ENCODE results near the gene INCENP. TPM values are rescaled to one million over a fixed set of nuclear protein-coding genes. Genes with fewer than 3 reads are reported as not detected.
"Not testable (repeated sequence)": the region's sequence is repeated elsewhere in the genome, so short reads cannot be mapped to it uniquely, and the experiment has no call there.

INCENP gene
- 36.8 and 48.8 TPM in 2 replicates for total RNA-seq (2014; rRNA removed; shearing (Covaris generic); ENCODE audit: low replicate concordance)

GRCh38 chr11:62123669-62124185, at the start of gene INCENP:
Gene INCENP, plus strand, starts transcription at chr11:62124011. Its CDS starts 4,151 bp downstream, at chr11:62128162.
- H3K9me3 ChIP-seq (ENCODE audit: low read length) = no peaks in the 10 kb centered on the region
- no peaks in the 10 kb centered on the region for H3K27me3 ChIP-seq (ENCODE audit: low read length)
- peak within 1 kb of the TSS; percentile 91 for H3K4me2 ChIP-seq (ENCODE audit: low read depth, low read length, poor library complexity, severe bottlenecking)
- H2AFZ ChIP-seq (ENCODE audit: low read length) = peak within 1 kb of the TSS; percentile 81
- peak within 1 kb of the TSS; percentile 91 for H3K9ac ChIP-seq (ENCODE audit: low read length)
- no peaks in the 10 kb centered on the region for H3K9me2 ChIP-seq (replicated peaks; ENCODE audit: insufficient read depth, low read length)
- H3K79me2 ChIP-seq (ENCODE audit: low read length) = peaks cover 49% of the 10 kb centered on the region
- H3K27ac ChIP-seq (ENCODE audit: low read length) = peak within 1 kb of the TSS; percentile 51; the same call in 1 of the 2 replicates
- no peaks in the 10 kb centered on the region; the same call in 1 of the 2 replicates for H3K36me3 ChIP-seq (ENCODE audit: insufficient read depth, low read length)
- DNase-seq = peak; percentile 99
- peaks cover 18% of the 10 kb centered on the region; the same call in 1 of the 2 replicates for H4K20me1 ChIP-seq (ENCODE audit: insufficient read depth, low read depth, low read length)
- peak within 1 kb of the TSS; percentile 82 for H3K4me3 ChIP-seq (ENCODE audit: low read length)
- H3K4me1 ChIP-seq (ENCODE audit: low read length) = peaks cover 26% of the 10 kb centered on the region

DNA sequence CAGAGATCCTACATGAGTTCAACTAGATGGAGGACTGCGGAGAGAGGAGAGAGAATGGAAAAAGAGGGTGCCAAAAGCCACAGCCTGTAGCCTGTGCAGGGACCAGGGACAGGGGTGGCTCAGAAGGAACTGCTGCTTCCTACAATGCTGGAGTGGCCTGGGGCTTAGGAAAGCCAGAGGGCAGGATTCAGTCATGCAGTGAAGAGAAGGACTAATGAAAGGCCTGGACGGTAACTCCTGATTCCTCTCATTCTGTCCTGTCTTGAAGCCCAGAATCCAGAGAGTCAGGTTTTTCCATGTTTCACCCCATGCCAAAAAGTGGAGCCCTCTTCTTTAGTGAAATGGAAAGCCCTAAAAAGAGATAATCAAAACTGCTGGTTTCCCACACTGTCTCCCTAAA, 48.4 kb upstream of the INCENP start:
- H3K27ac ChIP-seq (ENCODE audit: low read length) = no peak overlapping the region
- no peaks in the 10 kb centered on the region for H4K20me1 ChIP-seq (ENCODE audit: insufficient read depth, low read depth, low read length)
- H3K79me2 ChIP-seq (ENCODE audit: low read length) = no peaks in the 10 kb centered on the region
- no peak overlapping the region for H3K4me3 ChIP-seq (ENCODE audit: low read length)
- no peaks in the 10 kb centered on the region for H3K9me2 ChIP-seq (replicated peaks; ENCODE audit: insufficient read depth, low read length)
- no peak overlapping the region for H3K4me2 ChIP-seq (ENCODE audit: low read depth, low read length, poor library complexity, severe bottlenecking)
- H3K36me3 ChIP-seq (ENCODE audit: insufficient read depth, low read length) = no peaks in the 10 kb centered on the region
- H3K4me1 ChIP-seq (ENCODE audit: low read length) = no peaks in the 10 kb centered on the region
- no peak overlapping the region for H3K9ac ChIP-seq (ENCODE audit: low read length)
- H3K9me3 ChIP-seq (ENCODE audit: low read length) = no peaks in the 10 kb centered on the region
- H2AFZ ChIP-seq (ENCODE audit: low read length) = no peak overlapping the region
- DNase-seq = no peak
- H3K27me3 ChIP-seq (ENCODE audit: low read length) = no peaks in the 10 kb centered on the region

DNA sequence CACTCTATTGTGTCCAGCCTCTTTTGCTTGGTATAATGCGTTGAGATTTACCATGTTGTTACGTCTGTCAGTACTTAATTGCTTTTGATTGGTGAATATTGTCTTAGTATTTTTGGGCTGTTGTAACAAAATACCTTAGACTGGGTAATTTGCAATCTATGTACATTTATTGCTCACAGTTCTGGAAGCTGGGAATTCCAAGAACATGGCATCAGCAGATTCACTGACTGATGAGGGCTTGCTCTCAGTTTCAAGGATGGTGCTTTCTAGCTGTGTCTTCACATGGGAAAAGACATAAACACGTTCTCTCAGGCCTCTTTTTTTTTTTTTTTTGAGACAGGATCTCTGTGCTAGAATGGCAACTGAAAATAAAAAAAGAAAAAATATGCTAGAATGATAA, 46.7 kb upstream of the INCENP start:
- H3K27me3 ChIP-seq (ENCODE audit: low read length) = no peaks in the 10 kb centered on the region
- no peaks in the 10 kb centered on the region for H3K9me2 ChIP-seq (replicated peaks; ENCODE audit: insufficient read depth, low read length)
- no peaks in the 10 kb centered on the region for H3K4me1 ChIP-seq (ENCODE audit: low read length)
- no peak overlapping the region for H3K27ac ChIP-seq (ENCODE audit: low read length)
- H3K36me3 ChIP-seq (ENCODE audit: insufficient read depth, low read length) = no peaks in the 10 kb centered on the region
- H3K9me3 ChIP-seq (ENCODE audit: low read length) = no peaks in the 10 kb centered on the region
- no peak overlapping the region for H3K4me2 ChIP-seq (ENCODE audit: low read depth, low read length, poor library complexity, severe bottlenecking)
- H3K4me3 ChIP-seq (ENCODE audit: low read length) = no peak overlapping the region
- DNase-seq = no peak
- H3K9ac ChIP-seq (ENCODE audit: low read length) = no peak overlapping the region
- H2AFZ ChIP-seq (ENCODE audit: low read length) = no peak overlapping the region
- no peaks in the 10 kb centered on the region for H3K79me2 ChIP-seq (ENCODE audit: low read length)
- no peaks in the 10 kb centered on the region for H4K20me1 ChIP-seq (ENCODE audit: insufficient read depth, low read depth, low read length)

GRCh38 chr11:62081378-62082291, 42.2 kb upstream of the INCENP start:
- DNase-seq = peak; percentile 80
- Histone ChIP-seq H3K4me1 (ENCODE audit: low read length) (no peaks in the 10 kb centered on the region), H3K27me3 (ENCODE audit: low read length) (no peaks in the 10 kb centered on the region), H3K4me3 (ENCODE audit: low read length) (no peak overlapping the region), H4K20me1 (ENCODE audit: insufficient read depth, low read depth, low read length) (no peaks in the 10 kb centered on the region), H2AFZ (ENCODE audit: low read length) (no peak overlapping the region), H3K9me3 (ENCODE audit: low read length) (no peaks in the 10 kb centered on the region), H3K79me2 (ENCODE audit: low read length) (no peaks in the 10 kb centered on the region), H3K9ac (ENCODE audit: low read length) (no peak overlapping the region), H3K27ac (ENCODE audit: low read length) (no peak overlapping the region), H3K9me2 (replicated peaks; ENCODE audit: insufficient read depth, low read length) (no peaks in the 10 kb centered on the region), H3K4me2 (ENCODE audit: low read depth, low read length, poor library complexity, severe bottlenecking) (peak overlapping the region; percentile 21), H3K36me3 (ENCODE audit: insufficient read depth, low read length) (no peaks in the 10 kb centered on the region)

GRCh38 chr11:62082292-62082657, 41.5 kb upstream of the INCENP start:
- Histone ChIP-seq H2AFZ (ENCODE audit: low read length) (no peak overlapping the region), H3K27ac (ENCODE audit: low read length) (no peak overlapping the region), H3K4me2 (ENCODE audit: low read depth, low read length, poor library complexity, severe bottlenecking) (no peak overlapping the region), H3K79me2 (ENCODE audit: low read length) (no peaks in the 10 kb centered on the region), H3K4me3 (ENCODE audit: low read length) (no peak overlapping the region), H3K9me3 (ENCODE audit: low read length) (no peaks in the 10 kb centered on the region), H3K27me3 (ENCODE audit: low read length) (no peaks in the 10 kb centered on the region), H3K4me1 (ENCODE audit: low read length) (no peaks in the 10 kb centered on the region), H3K9ac (ENCODE audit: low read length) (no peak overlapping the region), H3K9me2 (replicated peaks; ENCODE audit: insufficient read depth, low read length) (no peaks in the 10 kb centered on the region), H3K36me3 (ENCODE audit: insufficient read depth, low read length) (no peaks in the 10 kb centered on the region), H4K20me1 (ENCODE audit: insufficient read depth, low read depth, low read length) (no peaks in the 10 kb centered on the region)
- DNase-seq = no peak

DNA sequence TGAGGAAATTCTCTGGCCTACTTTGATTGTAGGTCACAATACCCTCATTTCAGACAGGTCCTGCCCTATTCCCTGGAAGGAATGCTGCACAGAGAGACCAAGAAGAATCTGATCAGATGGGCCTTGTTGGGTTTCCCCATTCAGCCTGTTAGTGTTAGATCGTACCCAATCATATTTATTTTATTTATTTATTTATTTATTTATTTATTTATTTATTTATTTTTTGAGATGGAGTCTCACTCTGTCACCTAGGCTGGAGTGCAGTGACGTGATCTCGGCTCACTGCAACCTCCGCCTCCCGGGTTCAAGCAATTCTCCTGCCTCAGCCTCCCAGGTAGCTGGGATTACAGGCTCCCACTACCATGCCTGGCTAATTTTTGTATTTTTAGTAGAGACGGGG, 39.0 kb upstream of the INCENP start:
- H3K4me1 ChIP-seq (ENCODE audit: low read length) = not testable (repeated sequence)

GRCh38 chr11:62087694-62088093, 36.1 kb upstream of the INCENP start:
- H3K9ac ChIP-seq (ENCODE audit: low read length) = no peak overlapping the region
- DNase-seq = no peak
- no peak overlapping the region for H3K4me2 ChIP-seq (ENCODE audit: low read depth, low read length, poor library complexity, severe bottlenecking)
- no peaks in the 10 kb centered on the region for H3K79me2 ChIP-seq (ENCODE audit: low read length)
- no peaks in the 10 kb centered on the region for H3K4me1 ChIP-seq (ENCODE audit: low read length)
- no peaks in the 10 kb centered on the region for H3K36me3 ChIP-seq (ENCODE audit: insufficient read depth, low read length)
- no peaks in the 10 kb centered on the region for H3K9me2 ChIP-seq (replicated peaks; ENCODE audit: insufficient read depth, low read length)
- H3K4me3 ChIP-seq (ENCODE audit: low read length) = no peak overlapping the region
- no peaks in the 10 kb centered on the region for H4K20me1 ChIP-seq (ENCODE audit: insufficient read depth, low read depth, low read length)
- peaks cover 12% of the 10 kb centered on the region for H3K9me3 ChIP-seq (ENCODE audit: low read length)
- no peak overlapping the region for H2AFZ ChIP-seq (ENCODE audit: low read length)
- H3K27me3 ChIP-seq (ENCODE audit: low read length) = no peaks in the 10 kb centered on the region
- H3K27ac ChIP-seq (ENCODE audit: low read length) = no peak overlapping the region

More for the DNA sequence above, 39.0 kb upstream of the INCENP start:
- H3K9me2 ChIP-seq (replicated peaks; ENCODE audit: insufficient read depth, low read length); H3K4me3 ChIP-seq (ENCODE audit: low read length); H3K79me2 ChIP-seq (ENCODE audit: low read length); H3K36me3 ChIP-seq (ENCODE audit: insufficient read depth, low read length); H4K20me1 ChIP-seq (ENCODE audit: insufficient read depth, low read depth, low read length); H2AFZ ChIP-seq (ENCODE audit: low read length); DNase-seq; H3K9ac ChIP-seq (ENCODE audit: low read length); H3K4me2 ChIP-seq (ENCODE audit: low read depth, low read length, poor library complexity, severe bottlenecking); H3K27ac ChIP-seq (ENCODE audit: low read length); H3K27me3 ChIP-seq (ENCODE audit: low read length): not testable (repeated sequence)
- peaks cover 12% of the 10 kb centered on the region for H3K9me3 ChIP-seq (ENCODE audit: low read length)

GRCh38 chr11:62088331-62088933, 35.4 kb upstream of the INCENP start:
- Histone ChIP-seq H3K9ac (ENCODE audit: low read length) (no peak overlapping the region), H3K4me1 (ENCODE audit: low read length) (no peaks in the 10 kb centered on the region), H2AFZ (ENCODE audit: low read length) (no peak overlapping the region), H3K27ac (ENCODE audit: low read length) (no peak overlapping the region), H3K79me2 (ENCODE audit: low read length) (no peaks in the 10 kb centered on the region), H3K36me3 (ENCODE audit: insufficient read depth, low read length) (no peaks in the 10 kb centered on the region), H3K4me3 (ENCODE audit: low read length) (no peak overlapping the region), H4K20me1 (ENCODE audit: insufficient read depth, low read depth, low read length) (no peaks in the 10 kb centered on the region), H3K9me2 (replicated peaks; ENCODE audit: insufficient read depth, low read length) (no peaks in the 10 kb centered on the region), H3K27me3 (ENCODE audit: low read length) (no peaks in the 10 kb centered on the region), H3K9me3 (ENCODE audit: low read length) (peaks cover 12% of the 10 kb centered on the region), H3K4me2 (ENCODE audit: low read depth, low read length, poor library complexity, severe bottlenecking) (no peak overlapping the region)
- DNase-seq = no peak
